Keratinocyte (primary cell): Measurements from ENCODE around the gene CCR5AS.

Experiments used
- CTCF ChIP-seq, 3 experiments: IDR thresholded peaks in 1 of 3; conservative IDR thresholded peaks in 1 of 3; optimal IDR thresholded peaks in 1 of 3; 2 replicates in 2 of 3; 3 replicates in 1 of 3; pipeline versions ENCODE3 to v1.5.1; 2011; ENCODE audit warnings: low read length in 3 of 3, mild to moderate bottlenecking in 3 of 3, moderate library complexity in 2 of 3, control low read depth in 1 of 3, inconsistent platforms in 1 of 3; ENCODE audit not compliant: insufficient read depth in 2 of 3; ENCODE audit errors: extremely low read depth in 1 of 3
- EZH2 ChIP-seq: IDR thresholded peaks from one replicate; pipeline ENCODE4 v1.6.1; 2012; ENCODE audit warnings: inconsistent platforms, mild to moderate bottlenecking, low read length, moderate library complexity

- no peak for TF ChIP-seq CTCF (optimal IDR thresholded peaks at IDR 0.05 in 1 of 3, IDR thresholded peaks at IDR 0.05 in 1 of 3, conservative IDR thresholded peaks at IDR 0.05 in 1 of 3; ENCODE audit: extremely low read depth in 1 of 3, insufficient read depth in 2 of 3, low read length in 3 of 3)
- no peak for TF ChIP-seq EZH2
These were observed 5.3 kb downstream of the CCR5AS start for GRCh38 chr3:46401579-46401978.
